CD14-positive monocyte (primary cell): ENCODE results near the gene PLSCR4. TPM values are rescaled to one million over a fixed set of nuclear protein-coding genes. Genes with fewer than 3 reads are reported as not detected.

Experiments
- DNase-seq, 3 donors: peaks; one replicate each; pipeline ENCODE4 v3.0.0-alpha.2; 2011 to 2022
- H2AFZ ChIP-seq: 2 replicates; pipeline ENCODE4 v1.6.0; 2012; ENCODE audit warnings: mild to moderate bottlenecking, low read depth, low read length, inconsistent platforms; ENCODE audit not compliant: insufficient read depth, poor library complexity, severe bottlenecking
- H3K27ac ChIP-seq, 2 donors: 1 replicate in 1 of 2; 2 replicates in 1 of 2; pipeline ENCODE4 v1.5.1; 2012 to 2013; ENCODE audit warnings: low read length in 2 of 2, control low read depth in 1 of 2, inconsistent platforms in 1 of 2, low read depth in 1 of 2, mild to moderate bottlenecking in 1 of 2
- H3K27me3 ChIP-seq, 2 donors: one replicate each; pipeline versions ENCODE4 v1.6.0 to v1.6.1; 2011 to 2013; ENCODE audit warnings: low read length in 2 of 2; ENCODE audit not compliant: control insufficient read depth in 2 of 2, insufficient read depth in 2 of 2
- H3K36me3 ChIP-seq, 2 donors: replicated peaks in 1 of 2; 1 replicate in 1 of 2; 2 replicates in 1 of 2; pipeline versions ENCODE4 v1.5.1 to v1.6.1; 2012 to 2013; ENCODE audit warnings: low read length in 2 of 2, control low read depth in 1 of 2, inconsistent platforms in 1 of 2, mild to moderate bottlenecking in 1 of 2; ENCODE audit not compliant: insufficient read depth in 2 of 2, control insufficient read depth in 1 of 2
- H3K4me1 ChIP-seq, 2 donors: 1 replicate in 1 of 2; 2 replicates in 1 of 2; pipeline versions ENCODE4 v1.5.1 to v1.6.1; 2012 to 2013; ENCODE audit warnings: low read length in 2 of 2, control low read depth in 1 of 2, inconsistent platforms in 1 of 2, mild to moderate bottlenecking in 1 of 2, moderate library complexity in 1 of 2; ENCODE audit not compliant: insufficient read depth in 2 of 2, control insufficient read depth in 1 of 2
- H3K4me2 ChIP-seq: replicated peaks from 2 replicates; pipeline ENCODE3; 2012; ENCODE audit warnings: low read length, moderate library complexity, mild to moderate bottlenecking; ENCODE audit not compliant: poor library complexity, severe bottlenecking; ENCODE audit errors: extremely low read depth
- H3K4me3 ChIP-seq, 3 experiments: fragments of 200-600 bp in 1 of 3; sonication (generic) in 1 of 3; replicated peaks in 1 of 3; 1 replicate in 2 of 3; 2 replicates in 1 of 3; pipeline ENCODE4 v1.5.1; 2011 to 2013; ENCODE audit warnings: low read length in 3 of 3, mild to moderate bottlenecking in 3 of 3, control low read depth in 2 of 3, low read depth in 2 of 3, inconsistent platforms in 1 of 3, moderate library complexity in 1 of 3
- H3K79me2 ChIP-seq: 2 replicates; pipeline ENCODE4 v1.6.0; 2012; ENCODE audit warnings: mild to moderate bottlenecking, control low read depth, inconsistent platforms, low read length, moderate library complexity; ENCODE audit not compliant: insufficient read depth
- H3K9ac ChIP-seq: 2 replicates; pipeline ENCODE4 v1.6.0; 2017; ENCODE audit warnings: low read length, mild to moderate bottlenecking; ENCODE audit not compliant: insufficient read depth, poor library complexity, severe bottlenecking
- H3K9me3 ChIP-seq, 2 donors: replicated peaks in 1 of 2; 1 replicate in 1 of 2; 2 replicates in 1 of 2; pipeline versions ENCODE4 v1.5.1 to v1.6.1; 2012 to 2013; ENCODE audit warnings: low read length in 2 of 2, control low read depth in 1 of 2; ENCODE audit not compliant: control insufficient read depth in 1 of 2, insufficient read depth in 1 of 2
- H4K20me1 ChIP-seq: 2 replicates; pipeline ENCODE4 v1.6.0; 2012; ENCODE audit warnings: mild to moderate bottlenecking, low read length, control low read depth, moderate library complexity; ENCODE audit not compliant: insufficient read depth
- H3K27ac Mint-ChIP-seq, 7 donors: one replicate each; pipeline ENCODE4 v1.8.0; 2020; ENCODE audit warnings: mild to moderate bottlenecking in 7 of 7, mixed read lengths in 7 of 7, moderate library complexity in 6 of 7, inconsistent platforms in 2 of 7
- H3K27me3 Mint-ChIP-seq, 3 donors: one replicate each; pipeline ENCODE4 v1.8.0; 2021 to 2022; ENCODE audit warnings: low read depth in 3 of 3, mild to moderate bottlenecking in 3 of 3, mixed read lengths in 3 of 3, moderate library complexity in 3 of 3, inconsistent platforms in 1 of 3
- H3K36me3 Mint-ChIP-seq, 2 donors: one replicate each; pipeline ENCODE4 v1.8.0; 2020; ENCODE audit warnings: mixed read lengths in 2 of 2, inconsistent platforms in 1 of 2, mild to moderate bottlenecking in 1 of 2
- H3K4me1 Mint-ChIP-seq: one replicate; pipeline ENCODE4 v1.8.0; 2020; ENCODE audit warnings: mild to moderate bottlenecking, mixed read lengths
- H3K4me3 Mint-ChIP-seq, 2 donors: one replicate each; pipeline ENCODE4 v1.8.0; 2020; ENCODE audit warnings: mild to moderate bottlenecking in 2 of 2, mixed read lengths in 2 of 2, moderate library complexity in 1 of 2
- H3K9me3 Mint-ChIP-seq, 7 donors: one replicate each; pipeline ENCODE4 v1.8.0; 2020 to 2022; ENCODE audit warnings: mixed read lengths in 7 of 7, mild to moderate bottlenecking in 6 of 7, moderate library complexity in 6 of 7, inconsistent platforms in 2 of 7
- WGBS: methylation state at CpG from one replicate; pipeline ENCODE4 v1.1.5; 2013; ENCODE audit warnings: missing lambda C conversion rate; ENCODE audit not compliant: insufficient coverage; 5-methylcytosine and 5-hydroxymethylcytosine counted together
- intact Hi-C, 2 donors: fragments of 100-400 bp; cut with micrococcal nuclease; formaldehyde crosslinking; loops; one replicate each; pipeline versions ENCODE4 v1.15.0 to v1.15.1; 2023
- polyA plus RNA-seq, 3 donors: library from polyadenylated mRNA; depleted of rRNA in 1 of 3; unstranded in 2 of 3; stranded (reverse) in 1 of 3; fragments of 300-500 nt in 2 of 3; fragments of >200 nt in 1 of 3; fragmentation: Illumina TruSeq in 2 of 3; gene quantifications; 1 replicate in 2 of 3; 2 replicates in 1 of 3; pipeline ENCODE4 v1.2.3, GENCODE V29; 2012 to 2021
- TF ChIP-seq, protein P1 (sequence below): fragments of 200-600 bp; IDR thresholded peaks from one replicate; pipeline ENCODE4 v1.8.0; 2022; ENCODE audit warnings: antibody characterized with exemption, mild to moderate bottlenecking

The PLSCR4 gene
- polyA plus RNA-seq, 3 donors: 0.05 TPM; not detected in 2

DNA sequence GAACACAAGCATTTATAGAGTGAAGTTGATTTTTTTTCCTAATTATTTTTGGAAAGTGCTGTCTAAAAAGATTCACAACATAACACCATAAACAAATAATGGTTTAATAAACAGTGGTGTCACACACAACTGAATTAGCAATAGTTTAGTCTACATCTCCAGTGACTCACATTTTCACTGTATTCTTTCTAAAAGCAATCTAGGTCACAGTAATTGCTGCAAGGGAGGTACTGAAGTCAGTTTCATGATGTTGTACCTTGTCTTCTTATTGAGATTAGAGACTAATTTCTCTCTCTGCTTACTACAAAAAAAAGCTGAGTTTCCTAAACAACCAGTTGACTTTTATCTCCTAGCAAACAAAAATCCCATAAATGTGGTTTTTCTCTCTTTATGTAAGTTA, 29.6 kb downstream of the PLSCR4 start:
- no peaks in the 10 kb centered on the region for H3K79me2 ChIP-seq
- no peak overlapping the region for H3K9ac ChIP-seq
- H2AFZ ChIP-seq: no peak overlapping the region
- Mint-ChIP-seq H3K36me3 (no peaks in the 10 kb centered on the region), H3K27me3 (no peaks in the 10 kb centered on the region), H3K4me3 (no peak overlapping the region), H3K9me3 (peaks cover 3 to 9% (median 6%) of the 10 kb centered on the region in 7 donors), H3K4me1 (no peaks in the 10 kb centered on the region), H3K27ac (no peak overlapping the region)
- no peak overlapping the region for H3K4me3 ChIP-seq
- H3K4me1 ChIP-seq: no peaks in the 10 kb centered on the region
- H3K27me3 ChIP-seq: no peaks in the 10 kb centered on the region
- no peak overlapping the region for H3K27ac ChIP-seq
- H4K20me1 ChIP-seq: no peaks in the 10 kb centered on the region
- H3K36me3 ChIP-seq: no peaks in the 10 kb centered on the region
- DNase-seq: no peak
- intact Hi-C loops: loop anchor here in 1 of 2 donors (10.0 kb wide), 1 partner anchor 364 kb away; no protein-coding TSS in a partner anchor
- H3K9me3 ChIP-seq: peaks cover 0 to 7% of the 10 kb centered on the region in 2 donors
- H3K4me2 ChIP-seq: no peak overlapping the region
- TF ChIP-seq, protein P1, sequence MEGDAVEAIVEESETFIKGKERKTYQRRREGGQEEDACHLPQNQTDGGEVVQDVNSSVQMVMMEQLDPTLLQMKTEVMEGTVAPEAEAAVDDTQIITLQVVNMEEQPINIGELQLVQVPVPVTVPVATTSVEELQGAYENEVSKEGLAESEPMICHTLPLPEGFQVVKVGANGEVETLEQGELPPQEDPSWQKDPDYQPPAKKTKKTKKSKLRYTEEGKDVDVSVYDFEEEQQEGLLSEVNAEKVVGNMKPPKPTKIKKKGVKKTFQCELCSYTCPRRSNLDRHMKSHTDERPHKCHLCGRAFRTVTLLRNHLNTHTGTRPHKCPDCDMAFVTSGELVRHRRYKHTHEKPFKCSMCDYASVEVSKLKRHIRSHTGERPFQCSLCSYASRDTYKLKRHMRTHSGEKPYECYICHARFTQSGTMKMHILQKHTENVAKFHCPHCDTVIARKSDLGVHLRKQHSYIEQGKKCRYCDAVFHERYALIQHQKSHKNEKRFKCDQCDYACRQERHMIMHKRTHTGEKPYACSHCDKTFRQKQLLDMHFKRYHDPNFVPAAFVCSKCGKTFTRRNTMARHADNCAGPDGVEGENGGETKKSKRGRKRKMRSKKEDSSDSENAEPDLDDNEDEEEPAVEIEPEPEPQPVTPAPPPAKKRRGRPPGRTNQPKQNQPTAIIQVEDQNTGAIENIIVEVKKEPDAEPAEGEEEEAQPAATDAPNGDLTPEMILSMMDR: no peak

DNA sequence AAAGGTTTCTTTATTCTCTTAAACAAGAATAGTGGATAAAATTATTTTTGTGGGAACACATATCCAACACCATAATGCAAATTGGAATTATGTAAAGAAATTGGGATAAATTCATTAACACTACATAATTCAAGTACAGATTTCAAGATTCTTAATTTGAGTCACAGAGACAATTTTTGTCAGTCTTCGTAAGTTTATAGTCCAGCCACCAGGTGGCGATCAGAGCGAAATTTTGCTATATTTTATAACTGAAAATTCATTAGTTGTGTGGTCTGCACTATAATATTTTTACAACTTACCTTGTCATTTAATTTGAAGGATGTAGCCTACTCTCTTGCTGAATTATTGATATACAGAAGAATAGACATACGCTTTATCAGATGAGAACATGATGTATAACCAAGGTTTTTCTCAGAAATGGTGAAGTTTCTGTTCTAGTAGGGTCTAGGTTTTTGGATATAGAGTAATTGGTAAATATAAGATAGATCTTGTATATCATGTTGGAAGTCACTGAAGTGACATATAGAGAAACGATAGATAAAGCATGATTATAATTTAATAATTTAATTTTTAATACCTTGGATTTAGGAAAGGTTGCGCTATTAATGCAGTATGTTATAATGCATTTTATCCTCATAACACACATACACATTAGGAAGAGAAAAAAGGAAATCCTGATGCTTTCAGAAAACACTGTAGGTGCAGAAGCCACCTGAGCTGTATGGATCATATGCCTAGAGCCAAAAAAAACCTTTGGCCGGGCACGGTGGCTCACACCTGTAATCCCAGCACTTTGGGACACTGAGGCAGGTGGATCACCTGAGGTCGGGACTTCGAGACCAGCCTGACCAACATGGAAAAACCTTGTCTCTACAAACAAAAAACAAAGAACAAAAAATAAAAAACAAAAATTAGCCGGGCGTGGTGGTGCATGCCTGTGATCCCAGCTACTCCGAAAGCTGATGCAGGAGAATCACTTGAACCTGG, 31.7 kb downstream of the PLSCR4 start:
- intact Hi-C loops: loop anchor here in 1 of 2 donors (5.0 kb wide), 1 partner anchor 353 kb away; no protein-coding TSS in a partner anchor
- H3K27me3 Mint-ChIP-seq: no peaks in the 10 kb centered on the region
- no peaks in the 10 kb centered on the region for H3K4me1 Mint-ChIP-seq
- no peak overlapping the region for H3K27ac Mint-ChIP-seq
- Histone ChIP-seq H3K79me2 (no peaks in the 10 kb centered on the region), H2AFZ (no peak overlapping the region), H3K4me3 (no peak overlapping the region), H3K4me2 (no peak overlapping the region), H3K9ac (no peak overlapping the region), H3K9me3 (no peaks in the 10 kb centered on the region), H3K4me1 (no peaks in the 10 kb centered on the region), H4K20me1 (no peaks in the 10 kb centered on the region), H3K27ac (no peak overlapping the region), H3K27me3 (no peaks in the 10 kb centered on the region), H3K36me3 (no peaks in the 10 kb centered on the region)
- H3K4me3 Mint-ChIP-seq: no peak overlapping the region
- peak; percentile 5 to 44 (median 20) for DNase-seq
- whole genome bisulfite sequencing: 93% methylated on average over 3 of the region's 13 CpGs
- TF ChIP-seq, protein P1: peak; percentile 90
- no peaks in the 10 kb centered on the region for H3K36me3 Mint-ChIP-seq
- H3K9me3 Mint-ChIP-seq: no peaks in the 10 kb centered on the region
